ENCODE data around the gene PUSL1.

PUSL1 gene

GRCh38 chr1:1308756-1309250 lies 406 bp downstream of the PUSL1 start:
- Histone ChIP-seq H3K79me1 (replicated peaks; ENCODE audit: low read length, poor library complexity, severe bottlenecking) (peaks cover 23% of the 10 kb centered on the region), H3K4ac (ENCODE audit: low read depth in 1 of 2, low read length in 2 of 2) (peak overlapping the region; percentile 49 to 93), H3K18ac (ENCODE audit: low read depth in 1 of 2, low read length in 2 of 2) (peak overlapping the region; percentile 37 to 81), H3K27me3 (ENCODE audit: control insufficient read depth in 1 of 2, insufficient read depth in 1 of 2, low read length in 2 of 2) (no peaks in the 10 kb centered on the region), H3K14ac (ENCODE audit: low read length in 2 of 2) (peak overlapping the region in 1 of 2 experiments; percentile 90), H2AFZ (ENCODE audit: low read depth, low read length) (peak overlapping the region; percentile 18), H3K4me2 (ENCODE audit: low read length, poor library complexity, severe bottlenecking) (peak overlapping the region; percentile 84), H3K4me1 (ENCODE audit: control insufficient read depth, insufficient read depth, low read depth, low read length) (peaks cover 49% of the 10 kb centered on the region), H3K4me3 (ENCODE audit: insufficient read depth in 1 of 2, low read depth in 1 of 2, low read length in 2 of 2) (peak overlapping the region; percentile 83 to 84), H2AK5ac (ENCODE audit: low read length, severe bottlenecking) (no peak overlapping the region), H2BK15ac (ENCODE audit: low read depth, poor library complexity, severe bottlenecking) (peak overlapping the region; percentile 57), H3K9me3 (ENCODE audit: control insufficient read depth, low read length) (no peaks in the 10 kb centered on the region), H3K36me3 (ENCODE audit: control insufficient read depth in 1 of 2, insufficient read depth in 2 of 2, low read depth in 1 of 2, low read length in 2 of 2) (peaks cover 34 to 53% of the 10 kb centered on the region in 2 experiments), H4K8ac (ENCODE audit: low read length) (no peak overlapping the region), H4K91ac (ENCODE audit: low read length) (peak overlapping the region; percentile 40), H2BK12ac (ENCODE audit: low read length in 2 of 2) (peak overlapping the region in 1 of 2 experiments; percentile 21), H2BK5ac (ENCODE audit: low read depth, low read length, poor library complexity, severe bottlenecking) (no peak overlapping the region), H2BK120ac (ENCODE audit: low read depth, low read length) (peak overlapping the region; percentile 36), H3K23ac (ENCODE audit: low read length in 2 of 2) (peak overlapping the region; percentile 53 to 59), H3K9ac (ENCODE audit: low read length) (peak overlapping the region; percentile 88), H3K27ac (ENCODE audit: low read length, poor library complexity, severe bottlenecking) (no peak overlapping the region)
- WGBS, result under 1% methylated on average over 38 of the region's 66 CpGs
- DNase-seq, result no peak

DNA sequence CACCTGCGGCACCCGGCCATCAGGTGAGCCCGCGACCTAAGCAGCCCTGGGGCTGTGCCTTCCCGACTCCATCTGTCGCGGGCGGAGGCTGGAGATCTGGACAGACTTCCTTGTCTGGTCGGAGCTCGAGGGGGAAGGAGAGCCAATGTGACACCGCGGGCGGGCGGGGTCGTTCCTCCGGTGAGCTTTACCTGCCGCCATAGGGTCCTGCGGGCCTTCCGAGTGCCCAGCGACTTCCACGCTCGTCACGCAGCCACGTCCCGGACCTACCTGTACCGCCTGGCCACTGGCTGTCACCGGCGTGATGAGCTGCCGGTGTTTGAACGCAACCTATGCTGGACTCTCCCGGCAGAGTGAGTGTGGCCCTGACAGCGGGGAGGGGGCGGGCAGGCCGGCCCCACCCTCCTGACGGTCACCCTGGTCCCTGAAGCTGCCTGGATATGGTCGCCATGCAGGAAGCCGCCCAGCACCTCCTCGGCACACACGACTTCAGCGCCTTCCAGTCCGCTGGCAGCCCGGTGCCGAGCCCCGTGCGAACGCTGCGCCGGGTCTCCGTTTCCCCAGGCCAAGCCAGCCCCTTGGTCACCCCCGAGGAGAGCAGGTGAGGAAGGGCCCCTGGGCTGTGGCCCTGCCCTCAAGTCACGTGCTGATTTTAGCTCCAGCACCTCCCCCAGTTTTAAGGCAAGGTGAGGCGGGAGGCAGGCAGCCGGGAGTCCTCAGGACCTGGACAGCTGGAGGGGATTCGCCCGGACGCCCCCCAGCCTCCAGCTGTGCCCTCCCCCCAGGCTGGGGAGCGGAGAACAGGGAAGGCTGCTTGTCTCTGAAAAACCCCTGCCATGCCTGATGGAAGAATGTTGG lies 1.1 kb downstream of the PUSL1 start:
- peak overlapping the region; percentile 83 to 84 for H3K4me3 ChIP-seq (ENCODE audit: insufficient read depth in 1 of 2, low read depth in 1 of 2, low read length in 2 of 2)
- H3K23ac ChIP-seq (ENCODE audit: low read length in 2 of 2), result peak overlapping the region; percentile 53 to 59
- peaks cover 41 to 57% of the 10 kb centered on the region in 2 experiments for H3K36me3 ChIP-seq (ENCODE audit: control insufficient read depth in 1 of 2, insufficient read depth in 2 of 2, low read depth in 1 of 2, low read length in 2 of 2)
- H3K9me3 ChIP-seq (ENCODE audit: control insufficient read depth, low read length), result no peaks in the 10 kb centered on the region
- H3K4me1 ChIP-seq (ENCODE audit: control insufficient read depth, insufficient read depth, low read depth, low read length), result peaks cover 43% of the 10 kb centered on the region
- H3K14ac ChIP-seq (ENCODE audit: low read length in 2 of 2), result peak overlapping the region in 1 of 2 experiments; percentile 90
- H3K27me3 ChIP-seq (ENCODE audit: control insufficient read depth in 1 of 2, insufficient read depth in 1 of 2, low read length in 2 of 2), result no peaks in the 10 kb centered on the region
- peak overlapping the region; percentile 23 to 81 for H3K18ac ChIP-seq (ENCODE audit: low read depth in 1 of 2, low read length in 2 of 2)
- DNase-seq, result no peak
- H2BK12ac ChIP-seq (ENCODE audit: low read length in 2 of 2), result peak overlapping the region in 1 of 2 experiments; percentile 42
- no peak overlapping the region for H2AK5ac ChIP-seq (ENCODE audit: low read length, severe bottlenecking)
- no peak overlapping the region for H2AFZ ChIP-seq (ENCODE audit: low read depth, low read length)
- H2BK5ac ChIP-seq (ENCODE audit: low read depth, low read length, poor library complexity, severe bottlenecking), result no peak overlapping the region
- peaks cover 25% of the 10 kb centered on the region for H3K79me1 ChIP-seq (replicated peaks; ENCODE audit: low read length, poor library complexity, severe bottlenecking)
- H3K4me2 ChIP-seq (ENCODE audit: low read length, poor library complexity, severe bottlenecking), result peak overlapping the region; percentile 84
- no peak overlapping the region for H3K27ac ChIP-seq (ENCODE audit: low read length, poor library complexity, severe bottlenecking)
- H3K9ac ChIP-seq (ENCODE audit: low read length), result peak overlapping the region; percentile 88
- peak overlapping the region in 1 of 2 experiments; percentile 93 for H3K4ac ChIP-seq (ENCODE audit: low read depth in 1 of 2, low read length in 2 of 2)
- H4K8ac ChIP-seq (ENCODE audit: low read length), result no peak overlapping the region
- peak overlapping the region; percentile 72 for H4K91ac ChIP-seq (ENCODE audit: low read length)
- 33% methylated on average over 57 of the region's 57 CpGs for WGBS
- peak overlapping the region; percentile 57 for H2BK15ac ChIP-seq (ENCODE audit: low read depth, poor library complexity, severe bottlenecking)
- no peak overlapping the region for H2BK120ac ChIP-seq (ENCODE audit: low read depth, low read length)

GRCh38 chr1:1310109-1310385 lies 1.6 kb downstream of the PUSL1 start:
- Histone ChIP-seq H3K14ac (ENCODE audit: low read length in 2 of 2) (no peak overlapping the region), H3K27ac (ENCODE audit: low read length, poor library complexity, severe bottlenecking) (no peak overlapping the region), H4K8ac (ENCODE audit: low read length) (no peak overlapping the region), H3K79me1 (replicated peaks; ENCODE audit: low read length, poor library complexity, severe bottlenecking) (peaks cover 30% of the 10 kb centered on the region), H4K91ac (ENCODE audit: low read length) (no peak overlapping the region), H3K27me3 (ENCODE audit: control insufficient read depth in 1 of 2, insufficient read depth in 1 of 2, low read length in 2 of 2) (no peaks in the 10 kb centered on the region), H3K18ac (ENCODE audit: low read depth in 1 of 2, low read length in 2 of 2) (no peak overlapping the region), H3K4me2 (ENCODE audit: low read length, poor library complexity, severe bottlenecking) (no peak overlapping the region), H3K4ac (ENCODE audit: low read depth in 1 of 2, low read length in 2 of 2) (no peak overlapping the region), H3K9ac (ENCODE audit: low read length) (peak overlapping the region; percentile 88), H2BK15ac (ENCODE audit: low read depth, poor library complexity, severe bottlenecking) (no peak overlapping the region), H3K36me3 (ENCODE audit: control insufficient read depth in 1 of 2, insufficient read depth in 2 of 2, low read depth in 1 of 2, low read length in 2 of 2) (peaks cover 46 to 63% of the 10 kb centered on the region in 2 experiments), H3K23ac (ENCODE audit: low read length in 2 of 2) (no peak overlapping the region), H3K9me3 (ENCODE audit: control insufficient read depth, low read length) (no peaks in the 10 kb centered on the region), H2BK12ac (ENCODE audit: low read length in 2 of 2) (no peak overlapping the region), H2BK120ac (ENCODE audit: low read depth, low read length) (no peak overlapping the region), H2AFZ (ENCODE audit: low read depth, low read length) (no peak overlapping the region), H2BK5ac (ENCODE audit: low read depth, low read length, poor library complexity, severe bottlenecking) (no peak overlapping the region), H3K4me3 (ENCODE audit: insufficient read depth in 1 of 2, low read depth in 1 of 2, low read length in 2 of 2) (no peak overlapping the region), H2AK5ac (ENCODE audit: low read length, severe bottlenecking) (no peak overlapping the region), H3K4me1 (ENCODE audit: control insufficient read depth, insufficient read depth, low read depth, low read length) (peaks cover 37% of the 10 kb centered on the region)
- no peak for DNase-seq
- WGBS, result 88% methylated on average over 3 of the region's 3 CpGs

DNA sequence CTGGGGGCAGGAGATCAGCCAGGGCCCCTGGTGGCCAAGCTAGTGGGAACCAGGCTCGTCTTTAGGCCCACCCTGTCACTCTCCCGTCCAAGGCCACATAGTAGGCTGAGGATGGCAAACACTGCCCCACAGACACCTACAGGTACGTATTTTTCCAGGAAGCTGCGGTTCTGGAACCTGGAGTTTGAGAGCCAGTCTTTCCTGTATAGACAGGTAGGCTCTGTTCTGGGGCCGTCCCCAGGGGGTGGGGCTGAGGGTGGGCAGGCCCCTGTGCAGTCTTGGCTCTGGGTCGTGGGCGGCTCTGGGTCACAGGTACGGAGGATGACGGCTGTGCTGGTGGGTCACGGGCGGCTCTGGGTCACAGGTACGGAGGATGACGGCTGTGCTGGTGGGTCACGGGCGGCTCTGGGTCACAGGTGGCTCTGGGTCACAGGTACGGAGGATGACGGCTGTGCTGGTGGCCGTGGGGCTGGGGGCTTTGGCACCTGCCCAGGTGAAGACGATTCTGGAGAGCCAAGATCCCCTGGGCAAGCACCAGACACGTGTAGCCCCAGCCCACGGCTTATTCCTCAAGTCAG lies 2.2 kb downstream of the PUSL1 start:
- H3K27me3 ChIP-seq (ENCODE audit: control insufficient read depth in 1 of 2, insufficient read depth in 1 of 2, low read length in 2 of 2), result no peaks in the 10 kb centered on the region
- no peak overlapping the region for H3K27ac ChIP-seq (ENCODE audit: low read length, poor library complexity, severe bottlenecking)
- H3K4me1 ChIP-seq (ENCODE audit: control insufficient read depth, insufficient read depth, low read depth, low read length), result peaks cover 36% of the 10 kb centered on the region
- H3K36me3 ChIP-seq (ENCODE audit: control insufficient read depth in 1 of 2, insufficient read depth in 2 of 2, low read depth in 1 of 2, low read length in 2 of 2), result peaks cover 49 to 68% of the 10 kb centered on the region in 2 experiments
- H4K91ac ChIP-seq (ENCODE audit: low read length), result no peak overlapping the region
- no peak overlapping the region for H3K9ac ChIP-seq (ENCODE audit: low read length)
- peaks cover 34% of the 10 kb centered on the region for H3K79me1 ChIP-seq (replicated peaks; ENCODE audit: low read length, poor library complexity, severe bottlenecking)
- no peak overlapping the region for H3K18ac ChIP-seq (ENCODE audit: low read depth in 1 of 2, low read length in 2 of 2)
- H2AFZ ChIP-seq (ENCODE audit: low read depth, low read length), result no peak overlapping the region
- no peaks in the 10 kb centered on the region for H3K9me3 ChIP-seq (ENCODE audit: control insufficient read depth, low read length)
- H3K14ac ChIP-seq (ENCODE audit: low read length in 2 of 2), result no peak overlapping the region
- no peak overlapping the region for H2BK5ac ChIP-seq (ENCODE audit: low read depth, low read length, poor library complexity, severe bottlenecking)
- H3K4me3 ChIP-seq (ENCODE audit: insufficient read depth in 1 of 2, low read depth in 1 of 2, low read length in 2 of 2), result no peak overlapping the region
- no peak for DNase-seq
- no peak overlapping the region for H3K4me2 ChIP-seq (ENCODE audit: low read length, poor library complexity, severe bottlenecking)
- H3K4ac ChIP-seq (ENCODE audit: low read depth in 1 of 2, low read length in 2 of 2), result no peak overlapping the region
- no peak overlapping the region for H4K8ac ChIP-seq (ENCODE audit: low read length)
- no peak overlapping the region for H2AK5ac ChIP-seq (ENCODE audit: low read length, severe bottlenecking)
- H3K23ac ChIP-seq (ENCODE audit: low read length in 2 of 2), result no peak overlapping the region
- WGBS, result 95% methylated on average over 21 of the region's 21 CpGs
- H2BK12ac ChIP-seq (ENCODE audit: low read length in 2 of 2), result no peak overlapping the region
- no peak overlapping the region for H2BK15ac ChIP-seq (ENCODE audit: low read depth, poor library complexity, severe bottlenecking)
- no peak overlapping the region for H2BK120ac ChIP-seq (ENCODE audit: low read depth, low read length)

All from mesenchymal stem cell (in vitro differentiated cells and primary cell).